Measurements from ENCODE around the gene SSR4. TPM values are rescaled to one million over a fixed set of nuclear protein-coding genes. Genes with fewer than 3 reads are reported as not detected.

The SSR4 gene
- total and polyA plus RNA-seq, 2 experiments from 2014 or later: 316 to 693 TPM

- no peak for DNase-seq (ENCODE audit: low spot score)
- Histone ChIP-seq H3K27ac (no peak overlapping the region), H3K9me2 (replicated peaks; ENCODE audit: insufficient read depth) (no peaks in the 10 kb centered on the region), H3K4me1 (ENCODE audit: insufficient read depth) (no peaks in the 10 kb centered on the region), H3K4me2 (no peak overlapping the region), H3K79me2 (no peaks in the 10 kb centered on the region), H2AFZ (no peak overlapping the region), H3K4me3 (no peak overlapping the region), H4K20me1 (ENCODE audit: insufficient read depth, poor library complexity, severe bottlenecking) (no peaks in the 10 kb centered on the region), H3K36me3 (replicated peaks; ENCODE audit: insufficient read depth, low read depth) (no peaks in the 10 kb centered on the region), H3K9me3 (ENCODE audit: low read depth) (no peaks in the 10 kb centered on the region), H3K27me3 (no peaks in the 10 kb centered on the region)
- 73% methylated on average over 12 of the region's 12 CpGs for WGBS (ENCODE audit: low lambda C conversion rate, missing lambda C conversion rate)
- TF ChIP-seq, protein P1, sequence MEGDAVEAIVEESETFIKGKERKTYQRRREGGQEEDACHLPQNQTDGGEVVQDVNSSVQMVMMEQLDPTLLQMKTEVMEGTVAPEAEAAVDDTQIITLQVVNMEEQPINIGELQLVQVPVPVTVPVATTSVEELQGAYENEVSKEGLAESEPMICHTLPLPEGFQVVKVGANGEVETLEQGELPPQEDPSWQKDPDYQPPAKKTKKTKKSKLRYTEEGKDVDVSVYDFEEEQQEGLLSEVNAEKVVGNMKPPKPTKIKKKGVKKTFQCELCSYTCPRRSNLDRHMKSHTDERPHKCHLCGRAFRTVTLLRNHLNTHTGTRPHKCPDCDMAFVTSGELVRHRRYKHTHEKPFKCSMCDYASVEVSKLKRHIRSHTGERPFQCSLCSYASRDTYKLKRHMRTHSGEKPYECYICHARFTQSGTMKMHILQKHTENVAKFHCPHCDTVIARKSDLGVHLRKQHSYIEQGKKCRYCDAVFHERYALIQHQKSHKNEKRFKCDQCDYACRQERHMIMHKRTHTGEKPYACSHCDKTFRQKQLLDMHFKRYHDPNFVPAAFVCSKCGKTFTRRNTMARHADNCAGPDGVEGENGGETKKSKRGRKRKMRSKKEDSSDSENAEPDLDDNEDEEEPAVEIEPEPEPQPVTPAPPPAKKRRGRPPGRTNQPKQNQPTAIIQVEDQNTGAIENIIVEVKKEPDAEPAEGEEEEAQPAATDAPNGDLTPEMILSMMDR (IDR thresholded peaks at IDR 0.05; ENCODE audit: poor library complexity): no peak
- TF ChIP-seq EZH2phosphoT487 (IDR thresholded peaks at IDR 0.05; ENCODE audit: low read depth, severe bottlenecking, unreplicated experiment) (no peak), EZH2 (IDR thresholded peaks at IDR 0.05; ENCODE audit: borderline replicate concordance) (no peak)
These were observed 44.2 kb upstream of the SSR4 start for GRCh38 chrX:153750127-153750774.

GRCh38 chrX:153755136-153755535 lies 39.3 kb upstream of the SSR4 start:
- H4K20me1 ChIP-seq (ENCODE audit: insufficient read depth, poor library complexity, severe bottlenecking): no peaks in the 10 kb centered on the region
- H3K9me3 ChIP-seq (ENCODE audit: low read depth): peaks cover 4% of the 10 kb centered on the region
- H3K4me3 ChIP-seq: no peak overlapping the region
- H3K4me2 ChIP-seq: no peak overlapping the region
- no peaks in the 10 kb centered on the region for H3K9me2 ChIP-seq (replicated peaks; ENCODE audit: insufficient read depth)
- H2AFZ ChIP-seq: no peak overlapping the region
- WGBS (ENCODE audit: low lambda C conversion rate, missing lambda C conversion rate): 86% methylated on average over 1 of the region's 1 CpG
- H3K79me2 ChIP-seq: no peaks in the 10 kb centered on the region
- TF ChIP-seq, protein P1 (IDR thresholded peaks at IDR 0.05; ENCODE audit: poor library complexity): no peak
- no peak for TF ChIP-seq EZH2 (IDR thresholded peaks at IDR 0.05; ENCODE audit: borderline replicate concordance)
- TF ChIP-seq EZH2phosphoT487 (IDR thresholded peaks at IDR 0.05; ENCODE audit: low read depth, severe bottlenecking, unreplicated experiment): no peak
- no peaks in the 10 kb centered on the region for H3K4me1 ChIP-seq (ENCODE audit: insufficient read depth)
- H3K27ac ChIP-seq: no peak overlapping the region
- no peaks in the 10 kb centered on the region for H3K36me3 ChIP-seq (replicated peaks; ENCODE audit: insufficient read depth, low read depth)
- no peak for DNase-seq (ENCODE audit: low spot score)
- no peaks in the 10 kb centered on the region for H3K27me3 ChIP-seq

DNA sequence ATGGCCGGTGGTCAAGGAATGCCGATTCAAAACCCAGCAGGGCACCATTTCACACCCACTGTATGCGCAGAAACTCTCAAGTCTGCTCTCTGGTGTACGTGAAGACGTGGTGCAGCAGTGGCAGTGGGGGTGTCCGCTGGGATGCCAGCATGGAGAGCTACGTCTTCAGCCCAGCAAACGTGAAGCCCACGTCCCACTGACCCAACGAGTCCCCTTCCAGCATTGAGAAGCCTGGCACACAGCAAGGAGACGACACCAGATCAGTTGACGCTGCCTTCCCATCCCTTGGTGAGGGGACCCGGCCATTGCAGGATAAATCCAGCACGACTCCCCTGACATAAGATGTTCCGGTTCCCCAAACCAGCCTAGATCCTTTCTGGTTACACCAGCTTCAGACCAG lies 32.6 kb upstream of the SSR4 start:
- H3K4me2 ChIP-seq: no peak overlapping the region
- 74% methylated on average over 15 of the region's 15 CpGs for WGBS (ENCODE audit: low lambda C conversion rate, missing lambda C conversion rate)
- DNase-seq (ENCODE audit: low spot score): no peak
- peaks cover 5% of the 10 kb centered on the region for H3K4me1 ChIP-seq (ENCODE audit: insufficient read depth)
- no peaks in the 10 kb centered on the region for H3K27me3 ChIP-seq
- no peak overlapping the region for H3K27ac ChIP-seq
- no peaks in the 10 kb centered on the region for H3K9me2 ChIP-seq (replicated peaks; ENCODE audit: insufficient read depth)
- TF ChIP-seq EZH2 (IDR thresholded peaks at IDR 0.05; ENCODE audit: borderline replicate concordance): no peak
- TF ChIP-seq, protein P1 (IDR thresholded peaks at IDR 0.05; ENCODE audit: poor library complexity): no peak
- no peak for TF ChIP-seq EZH2phosphoT487 (IDR thresholded peaks at IDR 0.05; ENCODE audit: low read depth, severe bottlenecking, unreplicated experiment)
- H3K9me3 ChIP-seq (ENCODE audit: low read depth): no peaks in the 10 kb centered on the region
- no peaks in the 10 kb centered on the region for H3K79me2 ChIP-seq
- H4K20me1 ChIP-seq (ENCODE audit: insufficient read depth, poor library complexity, severe bottlenecking): no peaks in the 10 kb centered on the region
- no peak overlapping the region for H3K4me3 ChIP-seq
- no peaks in the 10 kb centered on the region for H3K36me3 ChIP-seq (replicated peaks; ENCODE audit: insufficient read depth, low read depth)
- no peak overlapping the region for H2AFZ ChIP-seq

Measured in hepatocyte (in vitro differentiated cells).